ENCODE data around the gene TMEM258.

Gene TMEM258

DNA sequence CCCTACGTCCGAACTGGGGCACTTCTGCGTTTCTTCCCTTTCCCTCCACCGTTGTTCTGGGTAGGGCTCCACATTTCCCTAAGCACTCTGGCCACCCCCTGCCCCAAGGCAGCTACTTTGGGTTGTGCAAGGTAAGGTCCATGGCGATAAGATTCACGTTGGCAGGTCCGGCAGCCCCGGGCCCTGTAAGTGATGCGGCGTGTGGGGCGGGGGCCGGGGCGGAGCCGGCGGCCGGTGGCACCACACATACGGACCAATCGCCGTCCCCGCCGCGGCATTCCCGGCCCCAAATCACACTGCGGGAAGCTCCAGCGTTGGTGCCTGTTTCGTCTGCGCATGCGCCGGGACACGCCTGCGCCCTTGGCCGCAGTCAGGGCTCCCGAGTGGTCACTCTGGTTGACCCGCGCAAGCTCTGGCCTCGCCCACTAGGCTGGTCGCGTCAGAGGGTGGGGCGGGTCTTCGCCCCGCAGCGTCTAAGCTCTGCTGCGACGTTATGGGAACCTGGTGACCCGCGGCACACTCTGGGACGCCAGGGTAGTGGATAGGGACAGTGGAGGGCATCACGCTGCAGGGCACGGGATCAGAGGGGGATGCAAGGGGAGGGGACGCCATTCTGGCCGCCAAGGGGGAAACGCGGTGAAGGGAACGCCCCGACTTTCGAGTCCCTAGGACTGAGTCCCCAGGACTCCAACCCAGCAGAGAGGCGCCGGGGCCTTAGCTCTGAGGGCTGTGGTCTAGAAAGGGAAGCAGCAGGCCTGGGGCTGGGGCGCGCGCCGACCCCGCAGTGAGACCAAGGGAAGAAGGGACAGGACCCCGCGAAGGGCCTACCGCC lies 22.8 kb upstream of the TMEM258 start:
- TF ChIP-seq, protein P1, sequence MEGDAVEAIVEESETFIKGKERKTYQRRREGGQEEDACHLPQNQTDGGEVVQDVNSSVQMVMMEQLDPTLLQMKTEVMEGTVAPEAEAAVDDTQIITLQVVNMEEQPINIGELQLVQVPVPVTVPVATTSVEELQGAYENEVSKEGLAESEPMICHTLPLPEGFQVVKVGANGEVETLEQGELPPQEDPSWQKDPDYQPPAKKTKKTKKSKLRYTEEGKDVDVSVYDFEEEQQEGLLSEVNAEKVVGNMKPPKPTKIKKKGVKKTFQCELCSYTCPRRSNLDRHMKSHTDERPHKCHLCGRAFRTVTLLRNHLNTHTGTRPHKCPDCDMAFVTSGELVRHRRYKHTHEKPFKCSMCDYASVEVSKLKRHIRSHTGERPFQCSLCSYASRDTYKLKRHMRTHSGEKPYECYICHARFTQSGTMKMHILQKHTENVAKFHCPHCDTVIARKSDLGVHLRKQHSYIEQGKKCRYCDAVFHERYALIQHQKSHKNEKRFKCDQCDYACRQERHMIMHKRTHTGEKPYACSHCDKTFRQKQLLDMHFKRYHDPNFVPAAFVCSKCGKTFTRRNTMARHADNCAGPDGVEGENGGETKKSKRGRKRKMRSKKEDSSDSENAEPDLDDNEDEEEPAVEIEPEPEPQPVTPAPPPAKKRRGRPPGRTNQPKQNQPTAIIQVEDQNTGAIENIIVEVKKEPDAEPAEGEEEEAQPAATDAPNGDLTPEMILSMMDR (IDR thresholded peaks at IDR 0.05; ENCODE audit: control insufficient read depth, extremely low read depth, insufficient read depth) = no peak

GRCh38 chr11:61814247-61814957 lies 22.0 kb upstream of the TMEM258 start:
- no peak for DNase-seq (ENCODE audit: low read depth)
- TF ChIP-seq, protein P1 (IDR thresholded peaks at IDR 0.05; ENCODE audit: control insufficient read depth, extremely low read depth, insufficient read depth) = no peak
- peak overlapping the region; percentile 78 for H3K4me3 ChIP-seq (ENCODE audit: low read depth, low read length)

More for the DNA sequence above, 22.8 kb upstream of the TMEM258 start:
- DNase-seq (ENCODE audit: low read depth) = peak; percentile 92
- H3K4me3 ChIP-seq (ENCODE audit: low read depth, low read length) = peak overlapping the region; percentile 78

DNA sequence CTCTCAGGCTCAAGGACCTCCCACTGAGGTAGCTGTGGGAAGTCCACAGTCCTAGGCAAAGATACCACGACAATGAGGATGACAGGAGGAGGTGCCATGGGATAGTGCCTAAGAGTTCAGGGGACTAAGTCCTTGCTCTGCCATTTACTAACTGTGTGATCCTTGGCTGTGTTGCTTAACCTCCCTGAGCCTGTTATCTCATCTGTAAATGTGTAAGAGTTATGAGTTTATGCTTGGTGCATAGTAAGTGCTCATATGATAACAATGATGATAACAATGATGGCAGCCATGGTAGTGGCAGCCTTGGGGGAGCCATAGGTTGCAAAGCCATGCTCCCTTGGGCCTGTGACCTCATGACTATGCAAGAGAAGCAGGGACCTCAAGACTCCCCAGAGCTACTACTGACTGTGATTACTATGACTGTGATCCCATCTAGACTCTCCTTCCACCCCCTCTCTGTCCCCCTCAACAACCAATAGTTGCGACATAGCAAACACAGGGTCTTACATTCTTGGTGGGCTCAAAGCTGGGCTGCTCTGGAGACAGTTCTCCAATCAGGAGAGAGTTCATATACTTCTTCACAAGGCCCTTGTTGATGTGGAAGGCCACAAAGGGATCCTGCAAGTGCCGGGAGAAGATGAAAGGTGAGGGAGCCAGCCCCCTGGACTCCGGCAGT lies 20.5 kb upstream of the TMEM258 start:
- TF ChIP-seq, protein P1 (IDR thresholded peaks at IDR 0.05; ENCODE audit: control insufficient read depth, extremely low read depth, insufficient read depth) = no peak
- DNase-seq (ENCODE audit: low read depth) = no peak
- no peak overlapping the region for H3K4me3 ChIP-seq (ENCODE audit: low read depth, low read length)

DNA sequence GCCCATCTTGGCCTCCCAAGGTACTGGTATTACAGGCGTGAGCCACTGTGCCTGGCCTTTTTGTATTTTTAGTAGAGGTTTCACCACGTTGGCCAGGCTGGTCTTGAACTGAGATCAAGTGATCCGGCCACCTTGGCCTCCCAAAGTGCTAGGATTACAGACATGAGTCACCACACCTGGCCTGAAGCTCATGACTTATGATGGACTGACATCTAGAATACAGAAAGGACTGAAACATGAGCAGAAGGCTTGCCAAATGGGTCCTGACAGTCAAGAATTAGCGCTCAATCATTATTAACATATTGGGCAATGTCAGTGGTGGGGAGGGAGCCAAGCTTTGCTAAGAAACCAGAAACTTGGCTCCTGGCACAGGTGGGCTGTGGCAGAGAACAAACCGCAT lies 19.4 kb upstream of the TMEM258 start:
- DNase-seq (ENCODE audit: low read depth) = no peak
- no peak overlapping the region for H3K4me3 ChIP-seq (ENCODE audit: low read depth, low read length)
- TF ChIP-seq, protein P1 (IDR thresholded peaks at IDR 0.05; ENCODE audit: control insufficient read depth, extremely low read depth, insufficient read depth) = no peak

DNA sequence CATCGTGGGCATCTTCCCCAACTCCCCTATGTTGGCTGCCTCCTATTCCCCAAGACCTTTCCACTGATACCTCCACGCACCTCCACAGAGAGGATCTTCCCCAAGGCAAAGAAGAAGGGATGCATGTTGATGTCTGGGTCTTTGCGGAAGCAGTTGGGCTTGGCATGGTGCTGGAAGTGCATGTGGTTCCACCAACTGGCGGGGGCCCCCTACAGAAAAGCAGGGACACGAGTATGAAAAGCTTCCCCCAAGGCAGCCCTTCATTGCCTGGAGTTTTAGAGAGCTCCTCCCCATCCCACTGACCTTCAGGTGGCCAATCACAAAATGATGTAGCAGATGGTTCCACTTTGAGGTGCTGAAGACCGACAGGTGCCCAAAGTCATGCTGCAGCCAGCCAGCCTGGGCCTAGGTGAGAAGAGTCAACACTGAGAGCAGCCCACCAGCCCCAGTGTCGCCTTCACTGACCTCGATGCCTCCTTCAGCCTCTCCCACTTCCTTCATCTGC lies 18.3 kb upstream of the TMEM258 start:
- no peak for DNase-seq (ENCODE audit: low read depth)

DNA sequence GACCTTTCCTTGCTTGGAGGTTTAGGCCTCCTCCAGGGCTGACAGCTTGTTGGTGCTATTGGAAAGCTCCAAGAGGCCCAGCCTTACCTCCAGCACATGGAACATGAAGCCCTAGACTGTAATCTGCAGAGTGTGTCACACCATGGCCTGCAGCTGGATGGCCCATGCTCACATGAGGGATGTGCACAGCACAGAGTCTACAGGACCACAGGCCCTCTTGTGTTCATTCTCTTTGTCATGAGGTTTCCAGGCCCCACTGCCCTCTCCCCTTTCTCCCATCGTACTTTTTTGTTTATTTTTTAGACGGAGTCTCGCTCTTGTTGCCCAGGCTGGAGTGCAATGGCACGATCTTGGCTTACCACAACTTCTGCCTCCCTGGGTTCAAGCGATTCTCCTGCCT lies 14.4 kb upstream of the TMEM258 start:
- no peak overlapping the region for H3K4me3 ChIP-seq (ENCODE audit: low read depth, low read length)
- DNase-seq (ENCODE audit: low read depth) = no peak
- TF ChIP-seq, protein P1 (IDR thresholded peaks at IDR 0.05; ENCODE audit: control insufficient read depth, extremely low read depth, insufficient read depth) = no peak

More for the DNA sequence above, 18.3 kb upstream of the TMEM258 start:
- TF ChIP-seq, protein P1 (IDR thresholded peaks at IDR 0.05; ENCODE audit: control insufficient read depth, extremely low read depth, insufficient read depth) = no peak
- no peak overlapping the region for H3K4me3 ChIP-seq (ENCODE audit: low read depth, low read length)
